ENCODE results near the gene FAM180B.
"Not testable (repeated sequence)": the region's sequence is repeated elsewhere in the genome, so short reads cannot be mapped to it uniquely, and the experiment has no call there.

The FAM180B gene

GRCh38 chr11:47550288-47551047 lies 36.0 kb upstream of the FAM180B start:
- DNase-seq (ENCODE audit: low spot score), result no peak
- in situ Hi-C loops (cut with MboI; ENCODE audit: low pct_unique_long_range_greater_than_20kb, low sequenced_read_pairs, unreplicated experiment), result no loop called here

GRCh38 chr11:47551086-47551485 lies 35.4 kb upstream of the FAM180B start:
- in situ Hi-C loops (cut with MboI; ENCODE audit: low pct_unique_long_range_greater_than_20kb, low sequenced_read_pairs, unreplicated experiment), result no loop called here
- DNase-seq (ENCODE audit: low spot score), result peak; percentile 47
- no peak for TF ChIP-seq CTCF (IDR thresholded peaks at IDR 0.05; ENCODE audit: extremely low read depth, insufficient read depth, missing control alignments)

More at GRCh38 chr11:47550288-47551047, 36.0 kb upstream of the FAM180B start:
- TF ChIP-seq CTCF (IDR thresholded peaks at IDR 0.05; ENCODE audit: extremely low read depth, insufficient read depth, missing control alignments), result no peak

GRCh38 chr11:47552056-47552565 lies 34.4 kb upstream of the FAM180B start:
- no peak for DNase-seq (ENCODE audit: low spot score)
- no peak for TF ChIP-seq CTCF (IDR thresholded peaks at IDR 0.05; ENCODE audit: extremely low read depth, insufficient read depth, missing control alignments)
- in situ Hi-C loops (cut with MboI; ENCODE audit: low pct_unique_long_range_greater_than_20kb, low sequenced_read_pairs, unreplicated experiment), result no loop called here

GRCh38 chr11:47552566-47553405 lies 33.7 kb upstream of the FAM180B start, which contains the start of gene CELF1:
Gene CELF1 (minus strand): TSS chr11:47553132. CDS start chr11:47499523, 53,609 bp downstream.
- peak; percentile 90 for TF ChIP-seq CTCF (IDR thresholded peaks at IDR 0.05; ENCODE audit: extremely low read depth, insufficient read depth, missing control alignments)
- peak; percentile 94 for DNase-seq (ENCODE audit: low spot score)
- in situ Hi-C loops (cut with MboI; ENCODE audit: low pct_unique_long_range_greater_than_20kb, low sequenced_read_pairs, unreplicated experiment), result no loop called here

GRCh38 chr11:47553406-47553743 lies 33.1 kb upstream of the FAM180B start:
- in situ Hi-C loops (cut with MboI; ENCODE audit: low pct_unique_long_range_greater_than_20kb, low sequenced_read_pairs, unreplicated experiment), result no loop called here
- TF ChIP-seq CTCF (IDR thresholded peaks at IDR 0.05; ENCODE audit: extremely low read depth, insufficient read depth, missing control alignments), result no peak
- no peak for DNase-seq (ENCODE audit: low spot score)

- in situ Hi-C loops (cut with MboI; ENCODE audit: low pct_unique_long_range_greater_than_20kb, low sequenced_read_pairs, unreplicated experiment); DNase-seq (ENCODE audit: low spot score): not testable (repeated sequence)
Measured at GRCh38 chr11:47557004-47557403, 29.5 kb upstream of the FAM180B start.

GRCh38 chr11:47558695-47559094 lies 27.8 kb upstream of the FAM180B start:
- DNase-seq (ENCODE audit: low spot score), result no peak
- in situ Hi-C loops (cut with MboI; ENCODE audit: low pct_unique_long_range_greater_than_20kb, low sequenced_read_pairs, unreplicated experiment), result no loop called here
- no peak for TF ChIP-seq CTCF (IDR thresholded peaks at IDR 0.05; ENCODE audit: extremely low read depth, insufficient read depth, missing control alignments)
